B cell (primary cell): ENCODE data around the gene CALM3. TPM values are rescaled to one million over a fixed set of nuclear protein-coding genes. Genes with fewer than 3 reads are reported as not detected.
A peak's percentile ranks its signal among the peaks of the same experiment; 100 is the strongest.

Experiments
- ATAC-seq: fragments of 200-7000 bp; cut with Tn5 transposase; one replicate; pipeline ENCODE4 v1.10.0; 2021; ENCODE audit warnings: low read depth, mild to moderate bottlenecking, moderate number of reproducible peaks, moderate library complexity
- CTCF ChIA-PET: fragments of 350-600 bp; sonication (Branson Sonifier 250); formaldehyde crosslinking; loops from one replicate; lab custom pipeline; 2021; ENCODE audit warnings: antibody characterized with exemption, inconsistent platforms; lab: Charles Lee
- POLR2A ChIA-PET: fragments of 350-600 bp; sonication (Branson Sonifier 250); formaldehyde crosslinking; loops from one replicate; lab custom pipeline; 2021; ENCODE audit warnings: antibody characterized with exemption; lab: Charles Lee
- DNase-seq: peaks from one replicate; pipeline ENCODE4 v3.0.0; 2013
- H2AFZ ChIP-seq: 2 replicates; pipeline ENCODE4 v1.6.1; 2012; ENCODE audit warnings: mild to moderate bottlenecking, low read depth, low read length; ENCODE audit not compliant: insufficient read depth, poor library complexity, severe bottlenecking
- H3K27ac ChIP-seq, 2 donors: 1 replicate in 1 of 2; 2 replicates in 1 of 2; pipeline ENCODE4 v1.5.1; 2012 to 2013; ENCODE audit warnings: low read length in 2 of 2, mild to moderate bottlenecking in 2 of 2, moderate library complexity in 1 of 2
- H3K27me3 ChIP-seq, 4 experiments: fragments of 200-600 bp in 1 of 4; sonication (generic) in 1 of 4; replicated peaks in 1 of 4; 1 replicate in 2 of 4; 2 replicates in 2 of 4; pipeline versions ENCODE4 v1.6.1 to v1.7.0; 2013 to 2016; ENCODE audit warnings: low read length in 3 of 4, mild to moderate bottlenecking in 2 of 4, mixed read lengths in 1 of 4, moderate library complexity in 1 of 4; ENCODE audit not compliant: insufficient read depth in 4 of 4, control insufficient read depth in 3 of 4; ENCODE audit errors: control extremely low read depth in 1 of 4
- H3K36me3 ChIP-seq, 2 experiments: replicated peaks in 1 of 2; 1 replicate in 1 of 2; 2 replicates in 1 of 2; pipeline versions ENCODE4 v1.6.1 to v1.7.1; 2013; ENCODE audit warnings: low read length in 1 of 2; ENCODE audit not compliant: insufficient read depth in 2 of 2, control insufficient read depth in 1 of 2; ENCODE audit errors: control extremely low read depth in 1 of 2, extremely low read depth in 1 of 2
- H3K4me1 ChIP-seq, 2 donors: fragments of 200-600 bp in 1 of 2; sonication (generic) in 1 of 2; 1 replicate in 1 of 2; 2 replicates in 1 of 2; pipeline versions ENCODE4 v1.5.1 to v1.6.1; 2013 to 2017; ENCODE audit warnings: low read length in 2 of 2; ENCODE audit not compliant: control insufficient read depth in 2 of 2, insufficient read depth in 2 of 2
- H3K4me2 ChIP-seq: replicated peaks from 2 replicates; pipeline ENCODE3; 2012; ENCODE audit warnings: mild to moderate bottlenecking, low read depth, low read length; ENCODE audit not compliant: poor library complexity, severe bottlenecking
- H3K4me3 ChIP-seq, 5 experiments: fragments of 200-600 bp in 1 of 5; sonication (generic) in 1 of 5; 1 replicate in 3 of 5; 2 replicates in 2 of 5; pipeline versions ENCODE4 v1.5.1 to v1.7.0; 2011 to 2016; ENCODE audit warnings: low read length in 4 of 5, mild to moderate bottlenecking in 4 of 5, low read depth in 2 of 5, control low read depth in 1 of 5, moderate library complexity in 1 of 5; ENCODE audit not compliant: insufficient read depth in 1 of 5; ENCODE audit errors: control extremely low read depth in 1 of 5, extremely low read depth in 1 of 5
- H3K79me2 ChIP-seq: fragments of 200-600 bp; sonication (generic); one replicate; pipeline ENCODE4 v1.6.0; 2016; ENCODE audit warnings: low read length; ENCODE audit not compliant: control insufficient read depth, insufficient read depth
- H3K9ac ChIP-seq: fragments of 200-600 bp; sonication (generic); 2 replicates; pipeline ENCODE4 v1.6.1; 2017; ENCODE audit warnings: mild to moderate bottlenecking, low read length, moderate library complexity
- H3K9me3 ChIP-seq, 3 donors: one replicate each; pipeline versions ENCODE4 v1.6.1 to v1.7.1; 2013; ENCODE audit warnings: low read length in 2 of 3; ENCODE audit not compliant: control insufficient read depth in 2 of 3, insufficient read depth in 1 of 3; ENCODE audit errors: control extremely low read depth in 1 of 3
- H4K20me1 ChIP-seq: 2 replicates; pipeline ENCODE4 v1.6.0; 2012; ENCODE audit warnings: mild to moderate bottlenecking, low read length; ENCODE audit not compliant: insufficient read depth, control insufficient read depth, poor library complexity, severe bottlenecking
- H3K27ac Mint-ChIP-seq: one replicate; pipeline ENCODE4 v1.8.0; 2021; ENCODE audit warnings: mixed read lengths
- H3K27me3 Mint-ChIP-seq: one replicate; pipeline ENCODE4 v1.8.0; 2021; ENCODE audit warnings: mixed read lengths
- H3K4me1 Mint-ChIP-seq: one replicate; pipeline ENCODE4 v1.8.0; 2021; ENCODE audit warnings: mixed read lengths
- H3K4me3 Mint-ChIP-seq: one replicate; pipeline ENCODE4 v1.8.0; 2021; ENCODE audit warnings: mixed read lengths
- H3K9me3 Mint-ChIP-seq: one replicate; pipeline ENCODE4 v1.8.0; 2022; ENCODE audit warnings: mixed read lengths; ENCODE audit not compliant: insufficient read depth
- EZH2 ChIP-seq: IDR thresholded peaks from 2 replicates; pipeline ENCODE4 v1.6.1; 2012; ENCODE audit warnings: borderline replicate concordance, low read depth, mild to moderate bottlenecking, moderate library complexity, low read length; ENCODE audit not compliant: insufficient read depth, poor library complexity, severe bottlenecking
- WGBS: methylation state at CpG from one replicate; pipeline ENCODE4 v1.1.5; 2013; ENCODE audit warnings: missing lambda C conversion rate; ENCODE audit not compliant: insufficient coverage; 5-methylcytosine and 5-hydroxymethylcytosine counted together
- intact Hi-C: fragments of 100-400 bp; cut with micrococcal nuclease; formaldehyde crosslinking; loops from one replicate; pipeline ENCODE4 v1.10.0; 2022
- polyA plus RNA-seq: library from polyadenylated mRNA; depleted of rRNA; stranded (reverse); fragments of >200 nt; gene quantifications from 2 replicates; pipeline ENCODE4 v1.2.3, GENCODE V29; 2012
- total RNA-seq, 2 donors: library from RNA; stranded (reverse); fragments of 120-200 nt in 1 of 2; gene quantifications; 1 replicate in 1 of 2; 2 replicates in 1 of 2; pipeline versions ENCODE4 v1.2.3 to v1.2.4, GENCODE V29; 2013 to 2022
- TF ChIP-seq, protein P1 (sequence below): fragments of 200-600 bp; IDR thresholded peaks from one replicate; pipeline ENCODE4 v1.8.0; 2022; ENCODE audit warnings: antibody characterized with exemption, mild to moderate bottlenecking

Gene CALM3
- total and polyA plus RNA-seq, 2 donors (not counting 1 experiment from before 2014, with no cell fraction given) = 99.0 to 99.3 TPM

DNA sequence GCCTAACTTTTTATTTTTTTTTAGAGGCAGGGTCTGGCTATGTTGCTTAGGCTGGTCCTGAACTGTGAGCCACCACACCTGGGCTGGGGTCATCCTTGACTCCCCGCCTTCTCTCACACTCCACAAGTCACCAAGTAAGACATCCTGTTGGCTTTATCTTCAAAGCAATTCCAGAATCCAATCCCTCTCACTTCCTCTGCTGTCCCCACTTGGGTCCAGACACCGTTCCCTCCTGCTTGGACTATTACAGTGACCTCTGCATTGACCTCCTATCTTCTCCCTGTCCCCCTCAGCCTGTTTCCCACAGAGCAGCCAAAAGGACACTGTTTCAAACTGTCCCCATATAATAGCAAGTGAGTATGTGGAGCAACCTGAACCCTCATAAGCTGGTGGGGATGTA lies 39.5 kb downstream of the CALM3 start:
- Mint-ChIP-seq H3K9me3 (no peaks in the 10 kb centered on the region), H3K4me1 (peaks cover 4% of the 10 kb centered on the region), H3K27me3 (peaks cover 25% of the 10 kb centered on the region), H3K4me3 (peak overlapping the region; percentile 40), H3K27ac (no peak overlapping the region)
- WGBS = 90% methylated on average over 2 of the region's 2 CpGs
- ChIA-PET POLR2A (no interaction called here), CTCF (interaction anchor here (0.7 to 1.3 kb wide), 3 partner anchors 20 to 73 kb away, joined by 3 read pairs; no protein-coding TSS in a partner anchor)
- no peak for DNase-seq
- Histone ChIP-seq H2AFZ (no peak overlapping the region), H4K20me1 (no peaks in the 10 kb centered on the region), H3K27ac (no peak overlapping the region), H3K4me3 (no peak overlapping the region), H3K79me2 (no peaks in the 10 kb centered on the region), H3K4me1 (peaks cover 30 to 34% of the 10 kb centered on the region in 2 donors), H3K9ac (no peak overlapping the region), H3K27me3 (peaks cover 0 to 21% (median 8%) of the 10 kb centered on the region in 4 experiments), H3K36me3 (no peaks in the 10 kb centered on the region), H3K4me2 (no peak overlapping the region), H3K9me3 (no peaks in the 10 kb centered on the region)
- TF ChIP-seq, protein P1, sequence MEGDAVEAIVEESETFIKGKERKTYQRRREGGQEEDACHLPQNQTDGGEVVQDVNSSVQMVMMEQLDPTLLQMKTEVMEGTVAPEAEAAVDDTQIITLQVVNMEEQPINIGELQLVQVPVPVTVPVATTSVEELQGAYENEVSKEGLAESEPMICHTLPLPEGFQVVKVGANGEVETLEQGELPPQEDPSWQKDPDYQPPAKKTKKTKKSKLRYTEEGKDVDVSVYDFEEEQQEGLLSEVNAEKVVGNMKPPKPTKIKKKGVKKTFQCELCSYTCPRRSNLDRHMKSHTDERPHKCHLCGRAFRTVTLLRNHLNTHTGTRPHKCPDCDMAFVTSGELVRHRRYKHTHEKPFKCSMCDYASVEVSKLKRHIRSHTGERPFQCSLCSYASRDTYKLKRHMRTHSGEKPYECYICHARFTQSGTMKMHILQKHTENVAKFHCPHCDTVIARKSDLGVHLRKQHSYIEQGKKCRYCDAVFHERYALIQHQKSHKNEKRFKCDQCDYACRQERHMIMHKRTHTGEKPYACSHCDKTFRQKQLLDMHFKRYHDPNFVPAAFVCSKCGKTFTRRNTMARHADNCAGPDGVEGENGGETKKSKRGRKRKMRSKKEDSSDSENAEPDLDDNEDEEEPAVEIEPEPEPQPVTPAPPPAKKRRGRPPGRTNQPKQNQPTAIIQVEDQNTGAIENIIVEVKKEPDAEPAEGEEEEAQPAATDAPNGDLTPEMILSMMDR = no peak
- no peak for TF ChIP-seq EZH2
- ATAC-seq = no peak
- intact Hi-C loops = no loop called here

DNA sequence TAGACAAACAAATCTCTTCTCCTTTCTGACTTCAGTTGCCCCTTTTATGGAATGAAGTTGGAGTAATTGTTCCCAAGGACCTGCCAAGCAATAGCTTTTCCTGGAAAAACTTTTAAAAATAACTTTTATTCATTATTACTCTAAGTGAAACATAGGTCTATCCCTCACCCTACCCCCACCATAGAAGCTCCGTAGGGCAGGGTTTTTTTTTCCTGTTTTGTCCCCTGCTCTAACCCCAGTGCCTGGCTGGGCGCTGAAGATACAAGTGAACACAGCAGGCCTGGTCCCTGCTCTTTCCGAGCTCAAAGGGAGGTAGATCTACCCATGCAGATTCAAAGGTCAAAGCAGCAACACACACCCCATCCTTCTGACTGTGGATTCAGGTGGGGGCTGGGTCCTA lies 43.6 kb downstream of the CALM3 start:
- Histone ChIP-seq H3K79me2 (no peaks in the 10 kb centered on the region), H3K9ac (no peak overlapping the region), H3K36me3 (no peaks in the 10 kb centered on the region), H2AFZ (no peak overlapping the region), H3K27ac (no peak overlapping the region), H4K20me1 (no peaks in the 10 kb centered on the region), H3K9me3 (peaks cover 0 to 22% (median 14%) of the 10 kb centered on the region in 3 donors), H3K4me2 (no peak overlapping the region), H3K4me1 (peaks cover 11 to 12% of the 10 kb centered on the region in 2 donors), H3K27me3 (peaks cover 0 to 42% (median 24%) of the 10 kb centered on the region in 4 experiments), H3K4me3 (no peak overlapping the region)
- ChIA-PET POLR2A (no interaction called here), CTCF (interaction anchor here (1.2 to 2.4 kb wide), 2 partner anchors 17 to 30 kb away, joined by 3 to 13 read pairs; no protein-coding TSS in a partner anchor)
- H3K9me3 Mint-ChIP-seq = no peaks in the 10 kb centered on the region
- H3K4me3 Mint-ChIP-seq = no peak overlapping the region
- DNase-seq (no peak), ATAC-seq (no peak)
- intact Hi-C loops = no loop called here
- H3K4me1 Mint-ChIP-seq = peaks cover 9% of the 10 kb centered on the region
- TF ChIP-seq, protein P1 = no peak
- no peak for TF ChIP-seq EZH2
- 74% methylated on average over 3 of the region's 3 CpGs for WGBS
- H3K27ac Mint-ChIP-seq = no peak overlapping the region
- peaks cover 49% of the 10 kb centered on the region for H3K27me3 Mint-ChIP-seq
